Stimulated activated naive CD4-positive, alpha-beta T cell (primary cell): ENCODE data around the gene KCNC4.

Experiments
- DNase-seq, 6 experiments: peaks; one replicate each; lab custom pipeline; 2025; lab: John Stamatoyannopoulos, UW

Gene KCNC4

GRCh38 chr1:110189181-110189580, 20.9 kb upstream of the KCNC4 start:
- DNase-seq, result no peak

- no peak for DNase-seq
These were observed 19.7 kb upstream of the KCNC4 start for GRCh38 chr1:110190282-110190929.

DNA sequence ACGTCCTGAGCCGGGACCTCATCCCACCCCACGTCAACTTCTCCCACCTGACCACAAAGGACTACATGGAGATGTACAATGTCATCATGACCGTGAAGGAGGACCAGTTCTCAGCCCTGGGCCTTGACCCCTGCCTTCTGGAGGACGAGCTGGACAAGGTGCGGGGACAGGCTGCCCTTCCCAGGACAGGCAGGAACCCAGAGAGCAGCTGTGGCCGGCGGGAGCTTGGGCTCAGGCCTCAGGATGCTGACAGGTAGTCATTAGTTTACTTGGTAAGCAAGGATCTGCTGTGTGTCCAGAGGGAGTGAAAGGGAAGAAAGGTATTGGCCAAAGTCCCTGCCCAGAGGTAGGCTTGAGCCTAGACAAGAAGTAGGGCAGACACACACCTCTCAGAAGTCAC, 17.6 kb upstream of the KCNC4 start:
- no peak for DNase-seq

GRCh38 chr1:110195196-110195595, 14.9 kb upstream of the KCNC4 start:
- no peak for DNase-seq

GRCh38 chr1:110196917-110197765, 13.0 kb upstream of the KCNC4 start:
- DNase-seq, result peak; percentile 24 to 73 (median 32)

DNA sequence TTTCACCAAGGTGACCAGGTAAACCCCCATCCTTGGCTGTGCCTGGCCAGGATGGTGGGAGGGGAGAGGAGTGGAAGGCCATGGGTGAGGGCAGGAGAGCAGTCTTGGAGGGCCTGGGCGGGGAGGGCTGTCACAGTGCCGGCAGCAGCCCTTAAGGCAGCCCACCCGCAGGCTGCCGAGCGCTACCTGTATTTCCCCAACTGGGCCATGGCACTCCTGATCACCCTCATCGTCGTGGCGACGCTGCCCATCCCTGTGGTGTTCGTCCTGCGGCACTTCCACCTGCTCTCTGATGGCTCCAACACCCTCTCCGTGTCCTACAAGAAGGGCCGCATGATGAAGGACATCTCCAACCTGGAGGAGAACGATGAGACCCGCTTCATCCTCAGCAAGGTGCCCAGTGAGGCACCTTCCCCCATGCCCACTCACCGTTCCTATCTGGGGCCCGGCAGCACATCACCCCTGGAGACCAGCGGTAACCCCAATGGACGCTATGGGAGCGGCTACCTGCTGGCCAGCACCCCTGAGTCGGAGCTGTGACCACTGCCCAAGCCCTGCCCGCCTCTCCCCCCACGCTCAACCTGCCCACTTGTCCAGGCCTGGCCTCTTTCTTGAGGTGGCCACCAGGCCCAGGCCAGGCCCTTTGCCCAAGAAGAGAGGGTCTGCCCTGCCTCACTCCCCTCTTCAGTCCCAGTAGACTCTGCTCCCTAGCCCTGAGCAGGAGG, 12.0 kb upstream of the KCNC4 start:
- no peak for DNase-seq

DNA sequence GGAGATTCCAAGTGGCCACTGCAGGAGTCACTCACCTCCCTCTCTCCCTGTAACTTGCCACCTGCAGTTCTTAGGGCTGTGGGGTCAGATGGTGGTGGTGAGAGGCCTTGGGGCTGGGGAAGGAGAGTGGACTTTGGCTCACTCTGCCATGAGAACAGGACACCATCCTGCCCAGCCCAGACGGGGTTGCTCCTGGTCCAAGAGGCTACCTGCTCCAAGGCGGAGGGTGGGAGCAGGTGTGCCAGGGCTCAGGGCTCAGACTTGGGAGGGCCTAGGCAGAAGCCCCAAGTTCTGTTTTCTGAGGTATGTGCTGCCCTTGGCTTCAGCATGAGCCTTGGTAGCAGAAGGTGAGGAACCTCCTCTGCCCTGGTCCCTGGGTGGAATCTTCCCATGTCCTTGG, 11.4 kb upstream of the KCNC4 start:
- no peak for DNase-seq

DNA sequence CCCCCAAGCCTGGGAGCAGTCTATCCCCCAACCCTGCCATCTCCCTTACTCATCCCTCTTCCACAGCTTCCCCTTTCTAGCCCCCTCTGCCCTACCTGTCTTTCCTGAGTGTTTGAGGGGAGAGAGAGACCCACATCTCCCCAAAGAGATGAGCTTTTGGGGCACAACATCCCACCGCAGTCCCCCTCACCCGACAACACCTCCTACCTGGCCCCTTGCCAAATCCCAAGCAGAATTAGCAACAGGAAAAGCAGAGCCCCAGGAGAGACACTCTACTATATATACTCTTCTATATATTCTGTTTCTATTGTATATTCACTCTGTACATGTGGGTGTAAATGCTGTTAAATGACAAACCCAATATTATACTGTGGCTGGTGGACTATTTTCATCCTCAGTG, 9.9 kb upstream of the KCNC4 start:
- no peak for DNase-seq

- DNase-seq, result no peak
These were observed 9.4 kb upstream of the KCNC4 start for GRCh38 chr1:110200666-110201065.

GRCh38 chr1:110201157-110201825, 8.8 kb upstream of the KCNC4 start:
- no peak for DNase-seq

- peak; percentile 40 to 87 (median 57) for DNase-seq
These were observed 7.0 kb upstream of the KCNC4 start for GRCh38 chr1:110203021-110203661.

DNA sequence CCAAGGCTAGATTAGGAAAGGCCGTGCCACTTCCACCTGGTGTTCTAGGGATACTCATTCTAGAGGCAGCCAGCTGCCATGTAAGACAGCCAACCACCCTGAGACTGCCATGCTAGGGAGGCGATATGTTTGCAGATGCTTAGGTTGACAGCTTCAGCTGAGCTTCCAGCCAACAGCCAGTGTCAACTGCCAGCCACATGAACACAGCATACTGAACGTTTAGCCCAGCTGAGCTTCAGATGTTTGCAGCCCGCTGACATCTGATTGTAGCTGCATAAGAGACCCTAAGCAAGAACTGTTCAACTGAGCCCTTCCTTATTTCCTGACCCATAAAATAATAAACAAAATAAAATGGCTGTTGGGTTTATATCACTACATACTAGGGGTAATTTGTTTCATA, 5.0 kb upstream of the KCNC4 start:
- no peak for DNase-seq

DNA sequence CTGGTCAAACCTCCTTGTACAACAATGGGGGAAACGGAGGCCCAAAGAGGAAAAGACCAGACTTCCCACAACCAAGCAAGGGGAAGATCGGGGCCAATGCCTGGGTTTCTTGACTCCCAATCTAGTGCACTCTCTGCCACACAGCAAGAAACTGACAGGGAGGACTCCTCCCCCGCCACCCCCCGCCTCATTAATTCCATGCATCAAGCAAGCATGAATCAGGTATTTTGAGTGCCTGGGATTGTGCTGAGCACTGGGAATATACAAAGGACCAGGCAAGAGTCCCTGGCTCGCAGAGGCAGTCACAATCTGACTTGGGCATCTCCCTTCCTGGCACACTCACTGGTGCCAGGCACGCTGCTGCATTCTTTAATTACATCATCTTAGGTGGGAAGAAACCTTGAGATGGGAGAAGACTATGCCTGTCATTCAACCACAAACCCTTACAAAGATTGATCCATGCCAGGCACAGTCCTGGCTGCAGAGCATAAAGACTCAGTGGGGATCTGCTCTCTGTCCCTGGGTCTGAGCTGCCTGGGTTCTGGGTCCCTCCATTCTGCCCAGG, 4.4 kb upstream of the KCNC4 start:
- DNase-seq, result no peak

DNA sequence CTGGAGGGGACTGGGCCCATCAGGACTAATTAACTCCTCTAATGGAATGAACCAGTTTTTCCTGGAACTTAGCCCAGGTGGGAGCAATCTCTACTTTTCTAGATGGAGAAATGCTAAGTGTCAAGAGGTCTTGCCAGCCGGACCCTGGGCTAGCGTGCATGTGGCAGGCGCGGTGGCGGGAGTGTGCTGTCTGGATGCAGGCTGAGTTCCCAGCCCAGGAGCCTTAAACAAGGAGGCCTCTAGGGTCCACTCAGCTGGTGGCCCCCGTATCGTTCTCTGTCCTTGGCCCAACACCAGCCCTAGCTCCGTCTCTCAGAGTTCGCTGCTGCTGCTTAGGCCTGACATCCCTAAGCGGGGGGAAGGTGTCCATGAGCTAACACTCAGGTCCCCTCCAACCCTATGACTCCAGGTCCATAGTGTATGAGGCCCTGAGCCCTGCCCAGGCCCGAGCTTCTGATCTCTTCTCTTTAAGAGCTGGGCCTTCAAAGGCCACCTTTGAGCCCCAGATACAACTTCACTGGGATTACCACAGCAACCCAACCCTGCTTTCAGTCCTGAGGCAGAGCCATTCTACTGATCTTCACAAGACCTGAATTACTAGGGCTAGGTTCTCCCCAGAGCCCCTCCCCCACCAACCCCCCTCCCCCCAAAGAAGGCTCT, 3.7 kb upstream of the KCNC4 start:
- no peak for DNase-seq

DNA sequence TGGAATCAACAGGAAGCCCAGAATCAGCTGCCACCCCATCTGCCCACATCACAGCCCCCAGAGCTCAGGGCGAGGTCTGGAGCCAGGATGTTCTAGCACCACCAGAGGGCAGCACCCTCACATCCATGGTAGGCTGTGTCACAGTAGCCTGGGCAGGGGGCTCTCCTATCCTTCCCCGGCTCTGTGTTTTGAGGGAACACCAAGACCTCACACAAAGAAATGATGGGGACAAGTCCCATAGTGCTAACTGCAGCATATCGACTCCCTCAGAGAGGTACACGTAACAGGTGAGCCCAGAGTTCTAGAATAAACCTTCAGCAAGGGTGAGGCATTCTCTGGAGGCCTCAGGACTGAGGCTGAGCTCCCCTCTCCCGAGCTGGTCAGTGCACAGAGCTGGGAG, 2.3 kb upstream of the KCNC4 start:
- DNase-seq, result peak; percentile 63 to 83 (median 70)

GRCh38 chr1:110208916-110209645, 1.0 kb upstream of the KCNC4 start:
- DNase-seq, result peak in 1 of 6 experiments; percentile 36

GRCh38 chr1:110210604-110211495, 736 bp downstream of the KCNC4 start:
- peak; percentile 33 to 76 (median 52) for DNase-seq

GRCh38 chr1:110211496-110212168, 1.5 kb downstream of the KCNC4 start:
- DNase-seq, result peak in 5 of 6 experiments; percentile 21 to 65 (median 55)
